Lower lobe of right lung (tissue), 2 donors: Measurements from ENCODE around the gene SPAG16. TPM values are rescaled to one million over a fixed set of nuclear protein-coding genes. Genes with fewer than 3 reads are reported as not detected.

Experiments
- ATAC-seq, 2 donors: fragments of 200-7000 bp; cut with Tn5 transposase; one replicate each; pipeline ENCODE4 v1.9.1; 2020 to 2022; ENCODE audit warnings: mild to moderate bottlenecking in 2 of 2, moderate library complexity in 2 of 2
- DNase-seq: peaks from one replicate; pipeline ENCODE4 v3.0.0-alpha.2; 2020
- H3K27ac ChIP-seq: fragments of 200-600 bp; one replicate; pipeline ENCODE4 v1.8.0; 2022
- H3K27me3 ChIP-seq: fragments of 200-600 bp; one replicate; pipeline ENCODE4 v1.8.0; 2022; ENCODE audit warnings: low read depth
- H3K36me3 ChIP-seq: fragments of 200-600 bp; one replicate; pipeline ENCODE4 v1.8.0; 2022; ENCODE audit warnings: mild to moderate bottlenecking
- H3K4me1 ChIP-seq: fragments of 200-600 bp; one replicate; pipeline ENCODE4 v1.8.0; 2022
- H3K4me3 ChIP-seq: fragments of 200-600 bp; one replicate; pipeline ENCODE4 v1.8.0; 2022; ENCODE audit warnings: mild to moderate bottlenecking
- H3K9me3 ChIP-seq: fragments of 200-600 bp; one replicate; pipeline ENCODE4 v1.8.0; 2022
- intact Hi-C: fragments of 100-400 bp; cut with DNase I; formaldehyde crosslinking; loops from one replicate; pipeline ENCODE4 v1.11.0; 2022
- total RNA-seq: library from RNA; stranded (reverse); fragmentation: NEBNext Ultra II Directional; extraction: Animal tissue kit (Norgen Biotek cat#: 25700); gene quantifications from one replicate; pipeline ENCODE4 v1.2.1, GENCODE V29; 2021
- TF ChIP-seq, protein P1 (sequence below): fragments of 200-600 bp; IDR thresholded peaks from one replicate; pipeline ENCODE4 v1.8.0; 2022; ENCODE audit warnings: antibody characterized with exemption, mild to moderate bottlenecking
- donor health status: DM: no; HTN: yes; CAD: no; lungs with severe emphysema.

SPAG16 gene
- total RNA-seq, 1 donor from 2014 or later = 16.7 TPM

DNA sequence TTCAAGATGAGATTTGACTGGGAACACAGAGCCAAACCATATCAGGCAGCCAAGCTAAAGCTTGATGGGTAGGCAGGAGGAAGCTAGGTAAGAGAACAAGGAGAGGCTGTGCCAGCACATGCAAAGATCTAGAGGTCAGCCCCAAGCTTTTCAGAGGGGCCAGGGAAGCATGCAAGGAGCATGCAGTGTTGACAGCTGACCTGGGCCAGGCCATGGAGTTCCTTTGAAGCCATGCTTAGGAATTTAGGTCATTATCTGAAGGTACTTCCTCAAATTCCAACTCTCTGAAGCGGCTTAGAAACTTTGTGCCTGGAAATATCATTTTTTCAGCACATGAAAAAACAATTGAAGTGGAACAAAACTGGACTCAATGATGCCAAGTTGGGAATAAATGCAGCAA is 130.8 kb downstream of the SPAG16 start:
- DNase-seq (no peak), ATAC-seq (no peak)
- H3K27me3 ChIP-seq = no peaks in the 10 kb centered on the region
- H3K9me3 ChIP-seq = no peaks in the 10 kb centered on the region
- H3K4me3 ChIP-seq = no peak overlapping the region
- no peak overlapping the region for H3K27ac ChIP-seq
- H3K36me3 ChIP-seq = no peaks in the 10 kb centered on the region
- intact Hi-C loops = no loop called here
- no peaks in the 10 kb centered on the region for H3K4me1 ChIP-seq
- TF ChIP-seq, protein P1, sequence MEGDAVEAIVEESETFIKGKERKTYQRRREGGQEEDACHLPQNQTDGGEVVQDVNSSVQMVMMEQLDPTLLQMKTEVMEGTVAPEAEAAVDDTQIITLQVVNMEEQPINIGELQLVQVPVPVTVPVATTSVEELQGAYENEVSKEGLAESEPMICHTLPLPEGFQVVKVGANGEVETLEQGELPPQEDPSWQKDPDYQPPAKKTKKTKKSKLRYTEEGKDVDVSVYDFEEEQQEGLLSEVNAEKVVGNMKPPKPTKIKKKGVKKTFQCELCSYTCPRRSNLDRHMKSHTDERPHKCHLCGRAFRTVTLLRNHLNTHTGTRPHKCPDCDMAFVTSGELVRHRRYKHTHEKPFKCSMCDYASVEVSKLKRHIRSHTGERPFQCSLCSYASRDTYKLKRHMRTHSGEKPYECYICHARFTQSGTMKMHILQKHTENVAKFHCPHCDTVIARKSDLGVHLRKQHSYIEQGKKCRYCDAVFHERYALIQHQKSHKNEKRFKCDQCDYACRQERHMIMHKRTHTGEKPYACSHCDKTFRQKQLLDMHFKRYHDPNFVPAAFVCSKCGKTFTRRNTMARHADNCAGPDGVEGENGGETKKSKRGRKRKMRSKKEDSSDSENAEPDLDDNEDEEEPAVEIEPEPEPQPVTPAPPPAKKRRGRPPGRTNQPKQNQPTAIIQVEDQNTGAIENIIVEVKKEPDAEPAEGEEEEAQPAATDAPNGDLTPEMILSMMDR = no peak

DNA sequence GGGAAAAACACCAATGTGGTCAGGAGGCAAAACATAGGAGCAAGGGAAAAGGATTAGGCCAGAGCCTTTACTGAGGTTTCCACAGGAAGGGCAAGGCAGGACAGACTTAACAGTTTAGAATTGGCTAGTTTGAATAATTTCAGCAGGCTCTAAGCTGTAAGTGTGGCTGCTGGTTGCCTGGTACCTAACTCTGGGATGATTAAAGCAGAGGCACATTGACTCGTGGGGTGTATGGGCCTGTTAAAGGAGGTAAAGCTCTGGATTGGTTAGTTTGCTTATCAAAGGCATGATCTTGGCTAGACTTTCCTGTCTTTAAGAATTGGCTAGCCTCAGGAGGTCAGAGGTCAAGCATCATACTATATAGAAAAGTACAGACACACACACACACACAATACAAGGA is 132.6 kb downstream of the SPAG16 start:
- ATAC-seq (no peak), DNase-seq (no peak)
- H3K27ac ChIP-seq = no peak overlapping the region
- H3K9me3 ChIP-seq = no peaks in the 10 kb centered on the region
- H3K36me3 ChIP-seq = no peaks in the 10 kb centered on the region
- intact Hi-C loops = no loop called here
- H3K27me3 ChIP-seq = no peaks in the 10 kb centered on the region
- no peaks in the 10 kb centered on the region for H3K4me1 ChIP-seq
- TF ChIP-seq, protein P1 = no peak
- H3K4me3 ChIP-seq = no peak overlapping the region

DNA sequence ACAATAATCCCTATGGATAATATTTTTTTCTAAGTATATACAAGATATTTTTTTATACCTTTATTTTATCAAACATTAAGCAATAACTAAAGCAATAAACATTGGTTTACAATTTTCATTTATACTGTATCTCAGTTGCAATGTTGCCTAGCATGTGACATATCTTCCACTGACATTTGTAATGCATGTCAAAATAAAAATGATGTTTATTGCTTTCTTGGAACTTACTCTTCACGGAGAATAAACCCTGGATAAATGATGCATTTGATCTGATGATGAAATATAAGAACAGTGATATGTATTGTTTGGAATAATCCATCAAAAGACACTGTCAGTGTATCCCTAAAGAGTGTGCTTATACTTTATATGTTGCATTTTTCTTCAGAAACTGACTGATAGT is 135.7 kb downstream of the SPAG16 start:
- H3K27ac ChIP-seq = no peak overlapping the region
- no peaks in the 10 kb centered on the region for H3K9me3 ChIP-seq
- H3K27me3 ChIP-seq = no peaks in the 10 kb centered on the region
- no peaks in the 10 kb centered on the region for H3K4me1 ChIP-seq
- no peaks in the 10 kb centered on the region for H3K36me3 ChIP-seq
- no peak for DNase-seq
- TF ChIP-seq, protein P1 = no peak
- intact Hi-C loops = no loop called here
- no peak overlapping the region for H3K4me3 ChIP-seq
- ATAC-seq = no peak

DNA sequence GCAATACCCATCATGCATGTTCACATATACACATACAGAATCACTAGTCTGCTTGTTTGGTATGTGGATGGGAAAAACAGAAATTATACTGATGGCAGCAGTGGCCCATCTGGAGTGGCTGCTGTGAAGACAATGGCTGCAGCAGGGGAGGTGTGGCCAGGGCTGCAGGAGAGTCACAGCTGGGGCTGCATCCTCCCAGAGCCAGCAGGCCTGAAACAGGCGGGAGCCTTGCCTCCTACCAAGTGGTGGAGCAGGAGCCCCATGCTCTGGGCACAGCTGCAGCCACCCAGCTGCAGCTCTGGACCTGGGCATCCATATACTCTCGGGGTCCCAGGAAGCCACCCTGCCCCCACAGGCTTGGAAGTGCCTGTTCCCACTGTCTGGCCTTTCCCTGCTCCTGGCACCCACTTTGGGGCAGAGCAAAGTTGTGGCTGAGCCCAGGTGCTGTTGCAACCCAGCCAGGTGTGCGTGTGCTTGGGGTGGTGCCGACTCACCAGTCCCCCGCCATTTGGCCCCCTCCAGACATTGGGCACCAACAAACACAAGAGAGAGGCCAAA is 136.6 kb downstream of the SPAG16 start:
- TF ChIP-seq, protein P1 = no peak
- no peaks in the 10 kb centered on the region for H3K27me3 ChIP-seq
- no peaks in the 10 kb centered on the region for H3K36me3 ChIP-seq
- H3K4me1 ChIP-seq = no peaks in the 10 kb centered on the region
- DNase-seq = no peak
- H3K4me3 ChIP-seq = no peak overlapping the region
- intact Hi-C loops = no loop called here
- no peaks in the 10 kb centered on the region for H3K9me3 ChIP-seq
- H3K27ac ChIP-seq = no peak overlapping the region
- ATAC-seq = peak in 1 of 2 donors; percentile 49

DNA sequence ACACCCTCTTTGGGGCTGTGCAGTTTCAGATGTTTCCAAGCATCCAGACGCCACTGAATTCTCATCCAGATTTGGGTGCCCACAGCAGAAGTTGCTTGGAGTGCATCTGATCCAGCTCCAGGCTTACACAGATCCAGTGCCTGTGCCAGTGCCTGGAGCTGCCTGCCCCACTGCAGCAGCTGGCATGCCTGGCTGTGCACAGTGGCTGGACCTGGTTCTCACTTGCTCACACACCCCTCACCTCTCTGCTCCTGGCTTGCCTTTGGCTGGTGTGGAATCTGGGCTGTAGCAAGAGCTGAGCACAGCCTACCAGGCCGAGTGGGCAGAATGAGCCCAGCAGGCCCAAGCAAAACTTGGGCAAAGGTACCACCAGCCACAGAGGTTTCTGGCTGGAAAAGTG is 137.9 kb downstream of the SPAG16 start:
- TF ChIP-seq, protein P1 = no peak
- Histone ChIP-seq H3K9me3 (no peaks in the 10 kb centered on the region), H3K27ac (no peak overlapping the region), H3K36me3 (no peaks in the 10 kb centered on the region), H3K4me1 (no peaks in the 10 kb centered on the region), H3K4me3 (no peak overlapping the region), H3K27me3 (no peaks in the 10 kb centered on the region)
- intact Hi-C loops = no loop called here
- no peak for DNase-seq
- peak in 1 of 2 donors; percentile 25 for ATAC-seq
